ENCODE data around the gene RBBP4. TPM values are rescaled to one million over a fixed set of nuclear protein-coding genes. Genes with fewer than 3 reads are reported as not detected.

The RBBP4 gene
- polyA plus RNA-seq, 4 donors: 292 to 355 (median 335) TPM

DNA sequence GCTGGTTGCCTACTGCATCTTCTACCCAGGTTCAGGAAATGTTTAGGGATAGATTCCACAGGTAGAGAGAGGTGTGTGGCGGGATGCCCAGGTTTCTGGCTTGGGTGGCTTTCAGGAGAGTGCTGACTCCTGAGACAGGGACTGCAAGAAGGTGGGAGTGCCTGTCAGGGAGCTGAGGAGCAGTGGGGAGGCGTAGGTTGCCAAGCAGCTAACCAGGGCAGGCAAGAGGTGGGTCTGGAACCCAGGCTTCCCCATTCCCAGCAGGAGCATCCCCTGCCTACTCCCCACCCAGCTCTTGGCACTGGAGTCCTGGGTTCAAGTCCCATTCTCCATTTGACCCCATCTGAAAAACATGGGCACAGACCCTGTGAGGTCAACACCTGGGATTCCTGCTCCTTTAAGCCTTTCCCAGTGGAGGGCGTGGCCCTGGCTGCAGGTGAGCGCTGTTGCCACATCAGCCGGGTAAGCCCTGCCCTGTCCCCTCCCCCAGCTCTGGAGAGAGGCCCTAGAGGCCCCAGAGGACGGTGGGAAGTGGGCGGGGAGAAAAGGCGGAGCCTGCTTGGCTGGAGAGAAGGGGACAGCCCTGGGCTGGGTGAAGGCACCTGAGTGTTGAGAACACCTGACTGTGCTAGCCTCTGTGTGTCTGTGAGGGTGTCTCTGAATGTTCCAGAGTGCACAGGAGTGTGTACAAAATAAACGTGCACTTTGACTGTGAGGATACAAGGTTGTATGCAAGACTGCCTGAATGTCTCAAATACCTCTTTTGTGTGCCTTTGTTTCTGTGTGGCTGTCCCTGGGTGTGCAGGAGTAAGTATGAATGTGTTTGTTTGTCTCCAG lies 65.5 kb downstream of the RBBP4 start:
- DNase-seq (ENCODE audit: low read depth in 4 of 4, low spot score in 3 of 4): peak; percentile 67 to 85 (median 82)

DNA sequence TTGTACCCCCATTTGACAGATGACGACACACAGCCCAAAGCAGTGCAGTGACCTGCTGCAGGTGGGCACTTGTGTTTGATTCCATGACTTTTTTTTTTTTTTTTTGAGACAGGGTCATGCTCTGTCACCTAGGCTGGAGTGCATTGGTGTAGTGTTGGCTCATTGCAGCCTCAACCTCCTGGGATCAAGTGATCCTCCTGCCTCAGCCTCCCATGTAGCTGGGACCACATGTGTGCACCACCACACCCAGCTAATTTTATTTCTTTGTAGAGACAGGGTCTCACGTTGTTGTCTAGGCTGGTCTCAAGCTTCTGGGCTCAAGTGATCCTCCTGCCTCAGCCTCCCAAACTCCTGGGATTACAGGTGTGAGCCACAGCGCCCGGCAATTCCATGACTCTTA lies 66.5 kb downstream of the RBBP4 start:
- DNase-seq (ENCODE audit: low read depth in 4 of 4, low spot score in 3 of 4): no peak

DNA sequence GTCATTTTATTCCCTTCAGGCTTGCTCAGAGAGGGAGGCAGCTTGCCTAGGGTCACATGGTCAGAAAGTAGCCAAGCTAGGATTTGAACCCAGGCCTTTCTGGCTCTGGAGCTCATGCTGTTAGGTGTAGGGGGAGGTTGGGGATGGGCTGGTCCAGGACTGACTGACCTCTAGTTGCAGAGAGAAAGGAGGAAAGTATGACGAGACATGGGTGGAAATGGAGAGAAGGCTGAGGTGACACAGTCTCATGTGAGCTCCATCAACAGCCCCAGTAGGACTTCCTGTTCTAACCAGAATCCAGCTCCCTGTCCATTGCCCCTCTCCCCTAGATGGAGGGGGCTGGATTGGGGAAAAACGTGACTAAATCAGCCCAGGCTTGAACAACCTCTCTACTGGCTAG lies 67.0 kb downstream of the RBBP4 start:
- DNase-seq (ENCODE audit: low read depth in 4 of 4, low spot score in 3 of 4): no peak

DNA sequence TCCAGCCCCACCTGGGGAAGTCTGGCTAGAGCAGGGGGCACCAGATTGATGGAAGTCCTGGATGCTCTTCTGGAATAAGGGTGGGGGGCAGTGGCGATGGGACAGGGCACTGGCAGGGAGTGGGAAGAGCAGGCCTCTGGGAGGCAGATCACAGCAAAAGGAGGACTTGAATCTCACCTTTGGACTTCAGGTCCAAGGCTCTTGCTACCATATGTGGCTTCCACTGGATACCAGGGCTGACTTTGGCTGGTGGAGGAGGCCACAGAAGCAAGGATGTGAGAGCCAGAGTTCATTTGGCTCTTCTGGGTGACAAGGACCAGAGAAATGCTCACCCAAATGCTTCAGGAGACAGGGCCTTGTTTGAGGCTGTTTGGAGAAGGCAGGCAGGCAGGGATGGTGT lies 67.5 kb downstream of the RBBP4 start:
- no peak for DNase-seq (ENCODE audit: low read depth in 4 of 4, low spot score in 3 of 4)

DNA sequence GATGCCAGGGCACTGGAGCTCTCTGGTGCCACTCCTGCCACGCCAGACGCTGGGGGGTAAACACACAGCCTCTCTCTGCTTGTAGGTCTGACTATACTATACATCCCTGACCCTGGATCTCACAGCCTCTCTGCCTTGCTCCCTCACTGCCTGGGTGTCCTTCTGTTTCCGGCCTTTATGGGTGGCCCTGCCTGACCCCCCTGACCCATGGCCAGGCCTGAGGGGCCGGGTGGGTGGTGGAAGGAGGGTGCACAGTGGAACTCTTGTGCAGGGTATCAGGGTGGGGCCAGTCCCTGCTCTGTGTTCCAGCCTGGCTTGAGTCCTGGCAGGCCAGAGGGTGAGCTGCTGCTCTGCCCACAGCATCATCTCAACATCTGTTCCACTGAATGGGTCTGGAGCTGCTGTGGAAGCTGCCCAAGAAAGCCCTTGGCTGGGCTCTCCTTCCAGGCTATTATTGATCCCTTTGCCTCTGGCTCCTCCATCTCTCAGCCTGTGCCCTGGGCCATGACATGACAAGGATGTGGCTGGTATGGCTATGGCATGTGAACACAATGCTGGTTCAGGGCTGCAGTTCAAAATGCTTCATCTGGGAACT lies 68.8 kb downstream of the RBBP4 start:
- no peak for DNase-seq (ENCODE audit: low read depth in 4 of 4, low spot score in 3 of 4)

DNA sequence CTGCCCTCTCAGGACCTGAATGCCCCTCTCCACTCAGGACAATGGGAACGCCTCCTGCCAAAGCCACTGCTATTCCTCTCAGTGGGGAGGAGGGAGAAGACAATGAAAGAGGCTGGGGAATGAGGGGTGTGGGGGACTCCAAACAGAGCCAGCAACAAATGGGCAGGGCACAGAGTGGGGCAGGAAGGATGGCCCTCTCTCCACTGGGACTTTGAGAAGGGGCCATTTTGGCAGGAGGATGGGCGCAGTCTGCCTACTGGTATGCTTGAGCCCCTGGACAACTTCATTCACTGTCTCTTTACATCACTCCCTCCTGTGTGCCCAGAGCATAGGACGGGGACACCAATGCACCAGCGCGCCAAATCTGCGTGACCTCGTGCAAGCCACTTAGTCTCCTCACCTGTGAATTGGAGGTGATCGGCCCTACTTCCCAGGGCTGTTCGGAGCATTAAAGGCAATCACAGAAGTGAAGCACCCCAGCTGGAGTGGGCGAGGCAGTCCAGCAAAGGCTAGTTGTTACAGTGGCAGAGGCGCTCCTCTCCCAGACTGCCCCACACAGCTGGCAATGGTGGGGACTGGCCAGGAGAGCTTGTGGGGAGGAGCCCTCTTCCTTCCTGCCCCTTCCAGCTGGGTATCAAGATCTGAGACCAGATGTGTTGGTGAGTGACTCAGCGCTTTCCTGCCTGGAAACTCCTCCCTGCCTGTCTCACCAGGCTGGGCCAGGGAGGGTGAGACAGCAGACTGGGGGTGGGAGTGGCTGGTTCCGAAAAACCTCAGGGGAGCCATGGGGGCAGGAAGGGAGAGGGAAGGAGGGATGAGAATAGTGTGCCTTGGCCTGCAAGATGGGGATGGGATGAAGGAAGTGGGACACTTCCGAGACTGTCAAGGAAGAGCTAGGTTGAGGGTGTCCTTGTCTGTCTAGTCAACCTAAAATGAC lies 73.9 kb downstream of the RBBP4 start:
- no peak for DNase-seq (ENCODE audit: low read depth in 4 of 4, low spot score in 3 of 4)

DNA sequence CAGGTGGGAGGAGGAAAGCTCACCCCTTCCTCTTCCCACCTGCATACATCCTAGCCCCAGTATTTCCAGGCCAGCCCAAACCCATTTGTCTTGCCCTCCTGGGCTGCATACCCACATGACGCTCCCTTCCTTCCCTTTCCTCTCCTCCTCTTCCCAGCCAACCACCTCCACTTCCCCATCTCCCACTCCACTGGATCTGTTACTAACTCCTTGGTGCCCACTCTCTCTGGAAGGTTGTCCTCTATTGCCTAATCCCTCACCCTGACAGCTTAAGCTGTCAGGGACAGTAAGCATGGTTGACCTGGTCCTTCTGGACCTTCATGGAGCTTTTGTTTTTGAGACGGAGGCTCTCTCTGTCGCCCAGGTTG lies 74.6 kb downstream of the RBBP4 start:
- DNase-seq (ENCODE audit: low read depth in 4 of 4, low spot score in 3 of 4): no peak

DNA sequence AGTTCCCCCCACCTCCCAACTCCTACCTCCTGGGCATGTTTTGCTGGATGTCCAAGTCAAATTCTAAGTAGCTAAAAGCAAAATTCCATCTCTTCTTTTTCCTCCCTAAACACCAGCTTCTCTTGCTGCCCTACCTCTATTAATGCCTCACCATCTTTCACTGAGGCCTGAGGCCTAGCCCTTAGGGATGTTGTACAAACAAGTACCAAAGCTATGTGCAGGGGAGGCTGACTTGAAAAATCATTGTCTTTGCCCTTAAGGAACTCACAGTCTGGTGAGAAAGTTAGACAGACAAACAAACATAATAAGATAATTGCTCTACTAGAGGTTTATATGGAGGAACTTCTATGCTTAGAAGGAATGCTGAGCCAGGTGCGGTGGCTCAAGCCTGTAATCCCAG lies 76.9 kb downstream of the RBBP4 start:
- DNase-seq (ENCODE audit: low read depth in 4 of 4, low spot score in 3 of 4): no peak

DNA sequence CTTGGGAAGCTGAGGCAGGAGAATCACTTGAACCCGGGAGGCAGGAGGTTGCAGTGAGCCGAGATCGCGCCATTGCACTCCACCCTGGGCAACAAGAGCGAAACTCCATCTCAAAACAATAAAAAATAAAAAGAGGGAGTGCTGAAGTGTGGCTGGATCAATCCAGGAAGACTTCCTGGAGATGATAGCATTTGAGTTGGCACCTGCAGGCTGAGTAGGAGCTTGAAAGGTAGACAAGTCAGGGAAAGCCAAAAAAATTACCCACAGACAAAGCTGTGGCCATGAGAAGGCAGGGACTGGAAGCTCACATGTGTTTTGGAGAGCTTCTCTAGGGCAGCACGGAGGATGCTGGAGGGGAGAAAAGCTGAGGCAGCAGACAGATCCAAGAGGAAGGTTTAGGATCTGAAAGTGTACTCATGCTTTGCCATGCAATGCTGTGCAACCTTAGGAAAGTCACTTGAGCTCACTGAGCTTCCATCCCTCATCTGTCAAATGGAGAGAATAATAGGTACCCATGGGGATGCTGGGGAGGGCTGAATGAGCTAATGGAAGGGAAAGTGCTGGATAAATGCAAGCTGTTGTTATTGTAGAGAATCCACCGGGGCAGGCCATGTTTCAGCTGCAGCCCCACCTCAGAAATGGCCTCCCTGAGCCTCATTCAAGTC lies 77.5 kb downstream of the RBBP4 start:
- no peak for DNase-seq (ENCODE audit: low read depth in 4 of 4, low spot score in 3 of 4)

DNA sequence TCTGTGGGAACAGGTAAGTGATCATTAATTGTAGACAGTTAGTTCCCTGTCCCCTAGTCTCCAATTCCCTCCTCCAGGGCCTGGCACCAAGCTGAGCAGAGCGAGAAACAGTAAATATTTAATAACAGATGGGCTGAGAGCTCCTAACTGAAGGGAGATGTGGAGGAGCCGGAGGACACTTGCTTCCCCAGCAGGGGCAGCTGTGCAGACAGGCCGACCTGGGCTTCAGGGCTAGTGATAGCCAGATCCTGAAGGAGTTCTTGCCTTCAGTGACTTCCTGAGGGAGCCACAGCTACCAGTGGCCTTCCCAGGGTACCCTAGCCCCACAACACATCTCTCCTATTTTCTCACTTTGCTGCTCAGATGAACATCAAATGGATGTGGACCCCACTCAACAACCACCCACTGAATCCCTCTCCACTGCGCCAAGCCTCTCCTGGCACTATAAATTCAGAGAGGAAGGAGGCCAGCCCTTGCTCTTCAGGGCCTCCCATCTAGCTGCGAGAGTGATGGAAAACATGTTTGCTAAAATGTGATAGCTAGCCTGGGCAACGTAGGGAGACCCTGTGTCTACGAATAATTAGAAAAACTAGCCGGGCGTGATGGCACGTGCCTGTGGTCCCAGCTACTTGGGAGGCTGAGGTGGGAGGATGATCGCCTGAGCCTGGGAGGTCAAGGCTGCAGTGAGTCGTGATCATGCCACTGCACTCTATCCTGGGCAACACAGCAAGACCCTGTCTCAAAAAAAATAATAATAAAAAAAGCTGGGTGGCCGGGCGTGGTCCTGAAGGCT lies 78.4 kb downstream of the RBBP4 start:
- DNase-seq (ENCODE audit: low read depth in 4 of 4, low spot score in 3 of 4): no peak

DNA sequence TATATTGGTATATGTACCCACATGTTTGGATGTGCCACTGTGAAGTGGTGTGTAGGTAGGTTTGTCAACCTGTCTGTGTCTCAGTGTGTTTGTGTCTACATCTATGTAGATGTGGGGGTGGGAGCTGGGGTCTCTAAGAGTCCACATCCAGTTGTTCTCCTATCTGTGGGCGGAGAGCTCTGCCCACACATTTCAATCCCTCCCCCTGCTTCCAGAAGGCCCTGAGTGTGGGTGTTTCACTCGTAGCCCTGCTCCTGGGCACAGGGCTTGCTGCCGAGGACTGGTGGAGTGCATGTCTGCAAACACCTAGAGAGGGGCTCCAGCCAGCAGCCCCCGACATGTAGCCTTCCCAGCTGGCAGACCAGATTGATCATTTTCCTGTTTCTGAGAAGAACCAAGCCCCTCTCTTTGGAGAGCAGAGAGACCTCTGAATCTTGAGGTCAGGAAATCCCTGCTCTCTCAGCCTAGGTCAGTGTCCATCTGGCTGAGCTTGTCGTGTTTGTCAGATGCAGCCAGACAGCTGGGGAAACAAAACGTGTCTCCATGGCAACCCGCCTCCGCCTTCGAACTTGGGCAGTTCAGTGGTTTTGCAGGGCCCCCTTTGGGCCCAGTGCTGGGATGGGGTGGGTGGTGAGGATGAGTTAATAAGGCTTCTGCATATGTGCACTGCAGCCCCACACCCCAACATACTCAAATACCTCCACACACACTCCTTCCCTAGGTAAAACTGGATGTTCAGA lies 82.7 kb downstream of the RBBP4 start:
- no peak for DNase-seq (ENCODE audit: low read depth in 4 of 4, low spot score in 3 of 4)

Other genes with a start within 250 kb of the RBBP4 start
- 1 to 10 TPM in 3 of 4 donors, under 1 TPM in 1; 0.95 to 1.5 (median 1.1) TPM for gene ZBTB8B, start 186.1 kb upstream of the RBBP4 start, polyA plus RNA-seq (ENCODE audit: insufficient read length in 4 of 4)
- 10 to 100 TPM; 15.5 to 20.2 (median 18.4) TPM for gene ZBTB8A, start 111.8 kb upstream of the RBBP4 start, polyA plus RNA-seq (ENCODE audit: insufficient read length in 4 of 4)
- gene ZBTB8OS, start 658 bp upstream of the RBBP4 start, polyA plus RNA-seq (ENCODE audit: insufficient read length in 4 of 4): 10 to 100 TPM; 28.8 to 37.8 (median 34.5) TPM
- 1 to 10 TPM; 1.6 to 2.1 (median 1.7) TPM for gene SYNC, start 51.6 kb downstream of the RBBP4 start, polyA plus RNA-seq (ENCODE audit: insufficient read length in 4 of 4)
- 10 to 100 TPM; 56.2 to 60.3 (median 59.1) TPM for gene YARS1, start 166.2 kb downstream of the RBBP4 start, polyA plus RNA-seq (ENCODE audit: insufficient read length in 4 of 4)
- gene S100PBP, start 166.4 kb downstream of the RBBP4 start, polyA plus RNA-seq (ENCODE audit: insufficient read length in 4 of 4): 10 to 100 TPM; 26.3 to 38.3 (median 32.9) TPM
- gene FNDC5, start 219.7 kb downstream of the RBBP4 start, polyA plus RNA-seq (ENCODE audit: insufficient read length in 4 of 4): 10 to 100 TPM; 45.3 to 60.8 (median 50.7) TPM
- gene HPCA, start 235.3 kb downstream of the RBBP4 start, polyA plus RNA-seq (ENCODE audit: insufficient read length in 4 of 4): 1 to 10 TPM in 1 of 4 donors, under 1 TPM in 3; 0.63 to 1.3 (median 0.72) TPM